Liver (tissue), 9 donors: ENCODE measurements around the gene STK32C. TPM values are rescaled to one million over a fixed set of nuclear protein-coding genes. Genes with fewer than 3 reads are reported as not detected.

Experiments used
- DNase-seq: peaks from one replicate; pipeline ENCODE4 v3.0.0-alpha.2; 2017; ENCODE audit warnings: low spot score
- H3K27ac ChIP-seq, 2 donors: one replicate each; pipeline ENCODE4 v1.7.0; 2013; ENCODE audit warnings: inconsistent platforms in 2 of 2, low read length in 2 of 2, control low read depth in 1 of 2, low read depth in 1 of 2, mild to moderate bottlenecking in 1 of 2
- H3K27me3 ChIP-seq, 4 donors: one replicate each; pipeline versions ENCODE4 v1.6.1 to v1.7.0; 2013; ENCODE audit warnings: low read length in 3 of 4, inconsistent platforms in 1 of 4, mild to moderate bottlenecking in 1 of 4, moderate library complexity in 1 of 4; ENCODE audit not compliant: control insufficient read depth in 4 of 4, insufficient read depth in 4 of 4
- H3K36me3 ChIP-seq, 4 donors: one replicate each; pipeline versions ENCODE4 v1.6.1 to v1.7.0; 2013; ENCODE audit warnings: low read length in 3 of 4, mild to moderate bottlenecking in 3 of 4, low read depth in 1 of 4, moderate library complexity in 1 of 4; ENCODE audit not compliant: control insufficient read depth in 4 of 4, insufficient read depth in 3 of 4
- H3K4me1 ChIP-seq, 4 donors: one replicate each; pipeline versions ENCODE4 v1.6.1 to v1.7.0; 2013; ENCODE audit warnings: low read length in 3 of 4, mild to moderate bottlenecking in 3 of 4, moderate library complexity in 1 of 4; ENCODE audit not compliant: control insufficient read depth in 4 of 4, insufficient read depth in 4 of 4
- H3K4me3 ChIP-seq, 3 donors: one replicate each; pipeline versions ENCODE4 v1.6.1 to v1.7.0; 2013; ENCODE audit warnings: low read length in 3 of 3, control low read depth in 1 of 3, low read depth in 1 of 3, mild to moderate bottlenecking in 1 of 3
- H3K9ac ChIP-seq, 2 donors: one replicate each; pipeline ENCODE4 v1.7.0; 2013; ENCODE audit warnings: low read length in 2 of 2, mild to moderate bottlenecking in 2 of 2, moderate library complexity in 2 of 2, control low read depth in 1 of 2, low read depth in 1 of 2
- H3K9me3 ChIP-seq, 4 donors: one replicate each; pipeline versions ENCODE4 v1.6.1 to v1.7.0; 2013; ENCODE audit warnings: low read length in 3 of 4; ENCODE audit not compliant: control insufficient read depth in 4 of 4
- ATF3 ChIP-seq: IDR thresholded peaks from 2 replicates; pipeline ENCODE4 v1.6.1; 2016; ENCODE audit warnings: antibody characterized with exemption
- CTCF ChIP-seq: fragments of 150-350 bp; IDR thresholded peaks from 2 replicates; pipeline ENCODE4 v1.5.1; 2017; ENCODE audit warnings: improper control_type of control experiment, low read depth, low read length; ENCODE audit not compliant: missing input control
- EGR1 ChIP-seq, 2 donors: IDR thresholded peaks; 2 replicates each; pipeline ENCODE4 v1.6.1; 2016 to 2018; ENCODE audit warnings: antibody characterized with exemption in 2 of 2, low read depth in 2 of 2
- FOXA1 ChIP-seq: IDR thresholded peaks from 2 replicates; pipeline ENCODE4 v1.6.1; 2016; ENCODE audit warnings: antibody characterized with exemption
- FOXA2 ChIP-seq: IDR thresholded peaks from 2 replicates; pipeline ENCODE4 v1.6.1; 2016; ENCODE audit warnings: antibody characterized with exemption
- GABPA ChIP-seq, 2 donors: IDR thresholded peaks in 1 of 2; conservative IDR thresholded peaks in 1 of 2; 2 replicates each; pipeline ENCODE4 v1.6.1; 2016; ENCODE audit warnings: antibody characterized with exemption in 2 of 2, mild to moderate bottlenecking in 1 of 2, moderate library complexity in 1 of 2
- HNF4G ChIP-seq: IDR thresholded peaks from 2 replicates; pipeline ENCODE4 v1.6.1; 2016; ENCODE audit warnings: antibody characterized with exemption
- JUND ChIP-seq, 2 donors: IDR thresholded peaks; 2 replicates each; pipeline ENCODE4 v1.6.1; 2016; ENCODE audit warnings: antibody characterized with exemption in 2 of 2
- MAX ChIP-seq: IDR thresholded peaks from 2 replicates; pipeline ENCODE4 v1.6.1; 2016; ENCODE audit warnings: antibody characterized with exemption
- NR2F2 ChIP-seq: IDR thresholded peaks from 2 replicates; pipeline ENCODE4 v1.6.1; 2016; ENCODE audit warnings: antibody characterized with exemption
- RAD21 ChIP-seq, 2 donors: IDR thresholded peaks; 2 replicates each; pipeline ENCODE4 v1.6.1; 2016; ENCODE audit warnings: antibody characterized with exemption in 2 of 2, mild to moderate bottlenecking in 2 of 2
- REST ChIP-seq: IDR thresholded peaks from 2 replicates; pipeline ENCODE4 v1.6.1; 2016; ENCODE audit warnings: antibody characterized with exemption, mild to moderate bottlenecking
- RXRA ChIP-seq, 2 donors: IDR thresholded peaks; 2 replicates each; pipeline ENCODE4 v1.6.1; 2017 to 2018; ENCODE audit warnings: antibody characterized with exemption in 2 of 2, mild to moderate bottlenecking in 1 of 2
- SP1 ChIP-seq: IDR thresholded peaks from 2 replicates; pipeline ENCODE4 v1.6.1; 2018; ENCODE audit warnings: antibody characterized with exemption, mild to moderate bottlenecking
- TAF1 ChIP-seq: conservative IDR thresholded peaks from 2 replicates; pipeline ENCODE4 v1.6.1; 2016; ENCODE audit warnings: antibody characterized with exemption, mild to moderate bottlenecking
- YY1 ChIP-seq: IDR thresholded peaks from 2 replicates; pipeline ENCODE4 v1.6.1; 2016; ENCODE audit warnings: antibody characterized with exemption, mild to moderate bottlenecking
- ZBTB33 ChIP-seq: IDR thresholded peaks from 2 replicates; pipeline ENCODE4 v1.6.1; 2016; ENCODE audit warnings: antibody characterized with exemption
- WGBS: extraction: QIAGEN DNeasy Blood & Tissue Kit; methylation state at CpG from one replicate; pipeline ENCODE4 v1.1.7; 2013; 5-methylcytosine and 5-hydroxymethylcytosine counted together
- polyA plus RNA-seq, 2 donors: library from polyadenylated mRNA; stranded (reverse) in 1 of 2; unstranded in 1 of 2; fragments of 200-250 nt in 1 of 2; fragments of >200 nt in 1 of 2; fragmentation: Nextera tagmentation in 1 of 2; extraction: Ambion mirVana in 1 of 2; gene quantifications; one replicate each; pipeline versions ENCODE4 v1.2.1 to v1.2.3, GENCODE V29; 2013 to 2015
- total RNA-seq, 2 donors: library from RNA; depleted of rRNA; stranded (reverse); fragments of >200 nt; gene quantifications; one replicate each; pipeline ENCODE4 v1.2.3, GENCODE V29; 2014
- donor health status: healthy.
- donor health status: healthy.
- donor health status: healthy.
- donor health status: healthy.
- donor health status: healthy.

STK32C gene
- total and polyA plus RNA-seq, 4 donors, result 1.8 to 4.6 (median 2.2) TPM

GRCh38 chr10:132330486-132330833 is 22.7 kb upstream of the STK32C start:
- Histone ChIP-seq H3K27ac (peak overlapping the region in 1 of 2 donors; percentile 48), H3K4me1 (peaks cover 7 to 19% (median 12%) of the 10 kb centered on the region in 4 donors), H3K9ac (no peak overlapping the region), H3K27me3 (no peaks in the 10 kb centered on the region), H3K9me3 (no peaks in the 10 kb centered on the region), H3K4me3 (peak overlapping the region in 1 of 3 donors; percentile 18), H3K36me3 (no peaks in the 10 kb centered on the region)
- DNase-seq, result no peak
- 93% methylated on average over 8 of the region's 8 CpGs for WGBS
- TF ChIP-seq TAF1 (no peak), CTCF (no peak), FOXA1 (no peak), GABPA (IDR thresholded peaks at IDR 0.05 in 1 of 2, conservative IDR thresholded peaks at IDR 0.05 in 1 of 2) (no peak), REST (no peak), JUND (IDR thresholded peaks at IDR 0.05) (no peak), YY1 (no peak), ZBTB33 (no peak), EGR1 (IDR thresholded peaks at IDR 0.05; ENCODE audit: low read depth in 2 of 2) (no peak), RAD21 (IDR thresholded peaks at IDR 0.05) (no peak), NR2F2 (no peak), ATF3 (no peak)

GRCh38 chr10:132329565-132330485 is 22.1 kb upstream of the STK32C start:
- peaks cover 7 to 19% (median 12%) of the 10 kb centered on the region in 4 donors for H3K4me1 ChIP-seq
- H3K9me3 ChIP-seq, result no peaks in the 10 kb centered on the region
- WGBS, result 71% methylated on average over 23 of the region's 23 CpGs
- peak overlapping the region in 1 of 3 donors; percentile 18 for H3K4me3 ChIP-seq
- DNase-seq, result no peak
- H3K27me3 ChIP-seq, result no peaks in the 10 kb centered on the region
- H3K9ac ChIP-seq, result peak overlapping the region in 1 of 2 donors; percentile 30
- no peaks in the 10 kb centered on the region for H3K36me3 ChIP-seq
- peak overlapping the region; percentile 27 to 48 for H3K27ac ChIP-seq
- no peak for TF ChIP-seq SP1
- TF ChIP-seq RAD21 (IDR thresholded peaks at IDR 0.05), result no peak
- no peak for TF ChIP-seq ATF3
- TF ChIP-seq HNF4G, result no peak
- no peak for TF ChIP-seq NR2F2
- no peak for TF ChIP-seq TAF1
- no peak for TF ChIP-seq CTCF
- TF ChIP-seq MAX, result no peak
- no peak for TF ChIP-seq RXRA (IDR thresholded peaks at IDR 0.05)
- TF ChIP-seq ZBTB33, result no peak
- TF ChIP-seq FOXA1, result no peak
- no peak for TF ChIP-seq GABPA (IDR thresholded peaks at IDR 0.05 in 1 of 2, conservative IDR thresholded peaks at IDR 0.05 in 1 of 2)
- TF ChIP-seq EGR1 (IDR thresholded peaks at IDR 0.05; ENCODE audit: low read depth in 2 of 2), result no peak
- no peak for TF ChIP-seq FOXA2
